ENCODE data around the gene PHLDA1. TPM values are rescaled to one million over a fixed set of nuclear protein-coding genes. Genes with fewer than 3 reads are reported as not detected.

PHLDA1 gene
- total and polyA plus RNA-seq, 2 of the 4 experiments (the other 2 are of a cell fraction) = 27.8 to 32.4 TPM

- Histone ChIP-seq H4K20me1 (ENCODE audit: insufficient read depth, low read length) (no peaks in the 10 kb centered on the region), H4K8ac (ENCODE audit: low read depth in 2 of 2, low read length in 2 of 2) (peak overlapping the region; percentile 39 to 93), H4K91ac (ENCODE audit: insufficient read depth, low read depth, low read length) (peak overlapping the region; percentile 98), H3K4me1 (ENCODE audit: control insufficient read depth, insufficient read depth, low read length) (peaks cover 16% of the 10 kb centered on the region), H3K18ac (ENCODE audit: low read depth, low read length) (peak overlapping the region; percentile 93), H2AFZ (replicated peaks; ENCODE audit: low read length, poor library complexity) (no peak overlapping the region), H3K9ac (ENCODE audit: low read depth, low read length) (no peak overlapping the region), H3K4me3 (ENCODE audit: insufficient read depth, low read depth, low read length) (no peak overlapping the region), H3K9me1 (ENCODE audit: insufficient read depth, low read length) (peaks cover 13% of the 10 kb centered on the region), H3K4me2 (ENCODE audit: low read depth, low read length) (no peak overlapping the region), H2AK5ac (ENCODE audit: low read depth, low read length) (peak overlapping the region; percentile 99), H2BK120ac (ENCODE audit: low read depth, low read length) (peak overlapping the region; percentile 99), H4K5ac (ENCODE audit: low read depth, low read length) (peak overlapping the region; percentile 92), H3K79me1 (ENCODE audit: low read depth in 1 of 2, low read length in 2 of 2) (peaks cover 5 to 20% of the 10 kb centered on the region in 2 experiments; a peak in 2 of 4 replicates), H3K56ac (ENCODE audit: extremely low read depth, insufficient read depth, low read length) (peak overlapping the region; percentile 82), H2BK15ac (ENCODE audit: low read depth, low read length) (peak overlapping the region; percentile 87; the same call in 2 of the 3 replicates), H2BK20ac (ENCODE audit: low read depth, low read length) (peak overlapping the region; percentile 99), H3K27me3 (ENCODE audit: control insufficient read depth, insufficient read depth, low read length) (no peaks in the 10 kb centered on the region), H3K14ac (replicated peaks; ENCODE audit: low read depth, low read length) (peak overlapping the region; percentile 90), H3K9me3 (ENCODE audit: control insufficient read depth, insufficient read depth, low read length) (no peaks in the 10 kb centered on the region), H2BK5ac (ENCODE audit: low read depth, low read length, poor library complexity, severe bottlenecking) (peak overlapping the region; percentile 88), H3K4ac (ENCODE audit: low read depth, low read length) (peak overlapping the region; percentile 97), H2AK9ac (replicated peaks; ENCODE audit: low read depth, low read length, poor library complexity) (no peak overlapping the region), H3K23ac (ENCODE audit: low read depth, low read length) (peak overlapping the region; percentile 86), H3K27ac (ENCODE audit: insufficient read depth, low read length) (peak overlapping the region; percentile 100), H3K36me3 (ENCODE audit: control insufficient read depth, insufficient read depth, low read length) (no peaks in the 10 kb centered on the region)
- intact Hi-C loops (cut with micrococcal nuclease) = loop anchor here (1.0 to 5.0 kb wide), 2 partner anchors 23 to 100 kb away; no protein-coding TSS in a partner anchor
- WGBS, 2 experiments (ENCODE audit: extremely low coverage in 2 of 2, insufficient read length in 1 of 2) = no CpG with 5 or more reads among the region's 3 CpGs
- DNase-seq = no peak
- BruUV-seq (replicated peaks) = no TSS peak
- ChIA-PET POLR2A (ENCODE audit: unreplicated experiment) (no interaction called here), CTCF (no interaction called here)
- TF ChIP-seq CEBPB (IDR thresholded peaks at IDR 0.05; ENCODE audit: low read depth, low read length) = peak; percentile 64
- no peak for TF ChIP-seq CHD1 (IDR thresholded peaks at IDR 0.05; ENCODE audit: low read depth, low read length)
- dilution Hi-C loops (cut with HindIII; ENCODE audit: low sequenced_read_pairs, unreplicated experiment) = no loop called here
- in situ Hi-C loops (cut with MboI; ENCODE audit: low sequenced_read_pairs) = no loop called here
- ATAC-seq (ENCODE audit: low read depth) = no peak
Measured at GRCh38 chr12:75976913-75977312, 54.7 kb downstream of the PHLDA1 start.
